ENCODE results near the gene FAM107B.

FAM107B gene

GRCh38 chr10:14775656-14776055, 959 bp upstream of the FAM107B start:
- no peak for DNase-seq

GRCh38 chr10:14774214-14774580, 500 bp downstream of the FAM107B start:
- no peak for DNase-seq

- DNase-seq: no peak
Observed at GRCh38 chr10:14773551-14774213, 1.0 kb downstream of the FAM107B start.

- DNase-seq: no peak
Observed at GRCh38 chr10:14772399-14772798, 2.3 kb downstream of the FAM107B start.

- DNase-seq: no peak
Observed at GRCh38 chr10:14770927-14771326, 3.8 kb downstream of the FAM107B start.

- DNase-seq: no peak
Observed at GRCh38 chr10:14761372-14761771, 13.3 kb downstream of the FAM107B start.

- DNase-seq: no peak
Observed at GRCh38 chr10:14758994-14759664, 15.6 kb downstream of the FAM107B start.

- DNase-seq: no peak
Observed at GRCh38 chr10:14758451-14758850, 16.2 kb downstream of the FAM107B start.

GRCh38 chr10:14757986-14758385, 16.7 kb downstream of the FAM107B start:
- no peak for DNase-seq

GRCh38 chr10:14757394-14757793, 17.3 kb downstream of the FAM107B start:
- DNase-seq: no peak

GRCh38 chr10:14753441-14753840, 21.3 kb downstream of the FAM107B start:
- no peak for DNase-seq

GRCh38 chr10:14751921-14752320, 22.8 kb downstream of the FAM107B start:
- DNase-seq: no peak

- no peak for DNase-seq
Observed at GRCh38 chr10:14751014-14751896, 23.4 kb downstream of the FAM107B start.

GRCh38 chr10:14749070-14749809, 25.5 kb downstream of the FAM107B start:
- DNase-seq: no peak

- no peak for DNase-seq
Observed at GRCh38 chr10:14748441-14748840, 26.3 kb downstream of the FAM107B start.

GRCh38 chr10:14742815-14743214, 31.9 kb downstream of the FAM107B start:
- DNase-seq: no peak

- no peak for DNase-seq
Observed at GRCh38 chr10:14742382-14742781, 32.3 kb downstream of the FAM107B start.

- DNase-seq: no peak
Observed at GRCh38 chr10:14740684-14741247, 33.9 kb downstream of the FAM107B start.

- no peak for DNase-seq
Observed at GRCh38 chr10:14737808-14738545, 36.7 kb downstream of the FAM107B start.

- no peak for DNase-seq
Observed at GRCh38 chr10:14736600-14737081, 38.1 kb downstream of the FAM107B start.

GRCh38 chr10:14736043-14736442, 38.7 kb downstream of the FAM107B start:
- no peak for DNase-seq
